HG02938 (cell line): Measurements from ENCODE around the gene BMAL1.
"Not testable (repeated sequence)": the region's sequence is repeated elsewhere in the genome, so short reads cannot be mapped to it uniquely, and the experiment has no call there.

ENCODE experiments used
- ATAC-seq: cut with Tn5 transposase; IDR thresholded peaks from one replicate; pipeline ENCODE4 v1.9.1; 2021; ENCODE audit warnings: mild to moderate bottlenecking, moderate library complexity; ENCODE audit not compliant: unreplicated experiment

BMAL1 gene

DNA sequence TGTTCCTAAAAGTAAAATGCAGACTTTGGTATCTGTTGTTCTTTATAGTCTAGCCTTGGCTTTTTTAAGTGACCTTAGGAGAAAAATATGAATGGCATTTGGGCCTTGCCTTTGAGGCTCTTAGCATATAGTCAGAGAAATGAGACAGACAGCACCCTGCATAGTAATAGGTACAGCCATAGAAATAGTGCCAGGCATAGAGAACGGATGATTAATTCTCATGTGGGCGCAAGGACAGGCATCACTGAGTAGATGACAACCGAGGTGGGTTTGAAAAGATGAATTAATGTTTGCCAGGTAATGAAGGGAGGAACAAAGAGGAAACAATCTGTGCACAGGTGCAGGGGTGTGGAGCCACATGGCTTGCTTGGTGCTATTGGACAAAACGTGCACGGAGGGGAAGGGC is 90.5 kb downstream of the BMAL1 start:
- no peak for ATAC-seq

DNA sequence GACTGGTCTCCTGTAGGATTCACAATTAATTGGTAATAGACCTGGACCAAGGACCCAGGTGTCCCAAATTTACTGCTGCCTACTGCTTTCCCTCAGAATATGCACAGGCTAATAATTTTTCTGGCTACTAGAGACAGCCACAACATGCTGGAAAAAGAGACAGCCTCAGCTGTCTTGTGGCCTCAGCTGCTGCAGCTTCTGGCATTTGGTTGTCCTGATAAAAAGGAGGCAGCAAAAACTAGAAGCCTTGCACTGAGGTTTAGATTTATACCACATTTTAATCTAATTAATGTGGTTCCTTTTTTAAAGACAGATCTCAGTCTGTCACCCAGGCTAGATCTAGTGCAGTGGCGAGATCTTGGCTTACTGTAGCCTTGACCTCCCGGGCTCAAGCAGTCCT is 95.6 kb downstream of the BMAL1 start:
- no peak for ATAC-seq

- ATAC-seq, result no peak
Observed at GRCh38 chr11:13375798-13376197, 98.2 kb downstream of the BMAL1 start.

- no peak for ATAC-seq
Observed at GRCh38 chr11:13376402-13376801, 98.8 kb downstream of the BMAL1 start.

GRCh38 chr11:13376838-13377237 is 99.2 kb downstream of the BMAL1 start:
- ATAC-seq, result no peak

GRCh38 chr11:13378316-13378715 is 100.7 kb downstream of the BMAL1 start:
- no peak for ATAC-seq

- ATAC-seq, result no peak
Observed at GRCh38 chr11:13380731-13381130, 103.1 kb downstream of the BMAL1 start.

DNA sequence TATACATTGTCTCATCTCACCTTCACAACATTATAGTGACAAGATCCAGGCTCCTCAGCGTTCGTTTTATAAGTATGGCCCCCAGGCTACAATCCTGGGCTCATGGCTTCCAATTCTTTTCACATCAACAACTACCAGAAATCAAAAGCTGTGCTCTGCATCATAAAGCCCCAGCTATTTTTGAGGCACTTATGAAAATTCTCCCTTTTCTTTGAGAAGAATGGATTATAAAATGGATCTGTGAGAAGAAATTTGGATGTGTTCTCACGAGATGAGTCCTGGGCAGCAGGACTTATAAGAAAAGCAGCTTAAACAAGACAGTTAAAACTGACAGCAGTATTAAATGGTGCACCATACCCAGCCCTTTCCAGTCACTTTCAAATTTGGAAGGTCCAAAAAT is 105.2 kb downstream of the BMAL1 start:
- no peak for ATAC-seq

DNA sequence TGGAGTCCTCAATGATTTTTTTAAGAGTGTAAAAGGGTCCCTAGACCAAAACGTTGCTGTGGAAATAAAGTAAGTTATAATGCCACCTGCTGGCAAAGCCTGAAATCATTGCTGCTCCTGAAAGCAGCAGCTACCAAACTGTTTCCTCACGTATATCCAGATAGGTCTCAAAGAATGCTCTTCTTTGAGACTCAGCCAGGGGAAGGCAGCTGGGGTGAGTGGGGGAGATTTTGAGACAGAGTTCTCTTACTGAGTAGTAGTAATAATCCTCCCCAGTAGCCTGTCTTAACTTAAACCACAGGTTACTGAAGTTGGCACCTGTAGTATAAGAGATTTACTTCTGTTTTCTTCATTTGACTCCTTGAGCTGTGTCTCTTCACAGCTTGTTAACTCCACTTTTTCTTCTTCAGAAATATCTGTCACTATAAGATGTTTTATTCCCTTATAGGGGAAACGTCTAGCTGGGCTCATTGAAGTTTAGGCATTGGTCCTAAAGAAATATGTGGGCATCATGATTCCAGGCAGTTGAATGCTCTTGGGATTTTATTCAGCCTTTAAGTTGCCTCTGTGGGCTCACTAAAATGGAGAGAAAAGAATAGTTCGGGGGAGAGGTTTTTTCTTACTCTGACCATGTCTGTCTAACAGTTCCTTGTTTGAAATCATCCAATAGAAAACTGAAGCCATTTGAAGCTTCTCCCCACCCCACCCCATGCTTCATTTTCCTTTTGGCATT is 107.5 kb downstream of the BMAL1 start:
- peak; percentile 72 for ATAC-seq

GRCh38 chr11:13386567-13386966 is 109.0 kb downstream of the BMAL1 start:
- no peak for ATAC-seq

GRCh38 chr11:13388741-13389140 is 111.2 kb downstream of the BMAL1 start:
- no peak for ATAC-seq

- ATAC-seq, result no peak
Observed at GRCh38 chr11:13391217-13391616, 113.6 kb downstream of the BMAL1 start.

GRCh38 chr11:13398335-13398734 is 120.7 kb downstream of the BMAL1 start:
- ATAC-seq, result not testable (repeated sequence)

DNA sequence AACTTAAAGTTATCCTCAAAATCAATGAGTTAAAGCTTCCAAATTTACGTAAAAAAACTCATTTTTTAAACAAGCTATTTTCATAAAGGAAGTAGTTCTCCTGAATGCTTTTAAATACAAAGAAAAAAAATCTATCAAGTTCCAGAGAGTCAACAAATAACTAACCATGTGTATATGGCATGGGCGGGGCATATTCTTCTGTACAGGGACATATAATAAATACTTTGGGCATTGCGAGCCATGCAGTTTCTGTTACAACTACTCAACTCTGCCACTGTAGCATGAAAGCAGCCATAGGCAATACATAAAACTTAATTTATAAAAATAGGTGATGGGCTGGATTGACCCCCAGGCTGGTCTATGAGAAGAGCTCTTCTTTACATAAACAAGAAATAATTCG is 127.6 kb downstream of the BMAL1 start:
- no peak for ATAC-seq

DNA sequence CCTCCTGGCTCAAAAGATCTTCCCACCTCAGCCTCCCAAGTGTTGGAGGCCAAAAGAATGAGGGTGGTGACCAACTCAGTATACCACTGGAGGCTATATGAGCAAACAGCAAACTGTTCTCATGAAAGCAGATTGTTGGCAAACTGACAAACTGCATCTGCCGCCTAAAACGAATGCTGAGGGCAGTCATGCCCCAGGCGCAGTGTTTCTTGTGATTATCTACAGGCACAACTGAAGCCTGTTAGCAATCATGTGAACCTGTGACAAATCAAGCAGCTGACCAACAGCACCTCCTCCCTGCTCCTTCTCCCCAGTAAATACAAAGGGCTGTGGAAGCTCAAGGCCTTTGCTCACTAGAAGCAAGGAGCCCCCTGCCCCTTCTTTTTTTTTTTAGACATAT is 137.6 kb downstream of the BMAL1 start:
- ATAC-seq, result no peak

DNA sequence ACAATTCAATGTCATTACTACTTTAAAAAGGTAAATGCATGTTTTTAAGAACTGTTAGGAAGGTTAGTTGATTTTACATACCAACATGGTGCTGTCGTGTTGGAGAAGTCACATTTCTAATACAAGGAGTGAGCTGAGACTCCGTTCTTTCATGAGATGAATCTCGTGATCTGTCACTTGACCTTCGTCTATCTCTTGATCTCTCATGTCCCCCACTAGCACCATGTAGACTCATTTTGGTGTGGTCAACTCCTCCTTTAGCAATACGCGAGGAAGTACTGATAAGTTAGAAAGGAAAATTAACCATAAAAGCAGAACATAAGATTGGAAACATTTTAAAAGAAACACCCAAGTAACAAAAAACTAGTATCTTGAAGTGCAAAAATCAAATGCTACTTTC is 144.0 kb downstream of the BMAL1 start:
- ATAC-seq, result no peak

GRCh38 chr11:13423372-13423771 is 145.8 kb downstream of the BMAL1 start:
- no peak for ATAC-seq

- ATAC-seq, result no peak
Observed at GRCh38 chr11:13427440-13427839, 149.8 kb downstream of the BMAL1 start.

DNA sequence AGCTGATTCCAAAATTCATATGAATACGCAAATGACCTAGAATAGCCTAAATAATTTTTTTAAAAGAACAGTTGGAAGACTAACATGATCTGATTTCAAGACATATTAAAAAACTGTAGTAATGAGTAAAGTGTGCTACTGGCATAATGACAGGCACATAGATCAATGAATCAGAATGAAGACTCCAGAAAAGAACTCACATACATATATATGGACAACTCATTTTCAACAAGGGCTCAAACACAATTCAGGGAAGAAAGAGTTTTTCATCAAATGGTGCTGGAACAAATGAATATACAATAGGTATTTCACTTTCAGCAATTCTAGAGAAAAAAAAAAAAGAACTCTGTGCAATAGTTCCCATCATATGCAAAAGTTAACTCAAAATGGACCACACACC is 151.7 kb downstream of the BMAL1 start:
- no peak for ATAC-seq

GRCh38 chr11:13429836-13430235 is 152.2 kb downstream of the BMAL1 start:
- no peak for ATAC-seq

- ATAC-seq, result no peak
Observed at GRCh38 chr11:13433437-13433836, 155.8 kb downstream of the BMAL1 start.

DNA sequence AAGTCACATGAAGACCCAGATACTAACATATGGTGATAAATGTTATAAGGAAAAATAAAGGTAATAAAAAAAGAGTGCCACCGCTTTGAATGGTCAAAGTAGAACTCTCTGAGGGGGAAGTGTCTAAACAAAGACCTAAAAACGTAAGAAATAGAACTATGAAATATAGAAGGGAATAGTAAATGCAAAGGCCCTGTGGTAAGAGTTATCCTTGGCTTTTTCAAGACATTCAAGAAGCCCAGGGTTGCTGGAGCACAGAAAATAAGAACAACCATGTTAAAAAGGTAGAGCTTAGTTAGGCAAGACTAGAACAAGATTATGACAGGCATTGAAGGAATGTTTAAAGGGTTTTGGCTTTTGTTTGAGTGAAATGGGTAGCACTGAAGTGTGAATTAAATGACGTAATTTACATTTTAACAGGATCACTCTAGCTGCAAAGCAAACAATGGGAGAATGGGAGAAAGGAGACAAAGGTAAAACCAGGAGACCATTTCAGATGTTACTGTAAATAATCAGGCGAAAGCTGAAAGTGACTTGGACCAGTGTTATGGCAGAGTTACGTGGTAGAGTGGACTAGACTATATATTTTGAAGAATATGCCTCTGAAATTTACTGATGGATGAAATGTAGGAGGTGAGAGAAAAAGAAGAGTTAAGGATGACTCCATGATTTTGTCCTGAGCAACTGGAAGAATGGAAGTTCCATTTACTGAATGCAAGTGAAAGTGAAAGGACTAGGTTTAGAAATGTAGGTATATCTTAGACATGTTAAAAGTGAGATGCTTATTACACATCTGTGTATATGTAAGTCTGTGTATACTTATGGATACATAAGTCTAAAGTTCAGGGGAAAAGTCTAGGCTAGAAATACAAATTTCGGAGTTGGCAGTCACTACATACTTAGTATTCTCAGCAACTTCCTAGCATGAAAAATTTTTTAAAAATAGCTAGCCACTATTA is 156.9 kb downstream of the BMAL1 start:
- no peak for ATAC-seq
